Spleen (tissue), 11 donors: Measurements from ENCODE around the gene MLXIP. TPM values are rescaled to one million over a fixed set of nuclear protein-coding genes. Genes with fewer than 3 reads are reported as not detected.
A peak's percentile ranks its signal among the peaks of the same experiment; 100 is the strongest.

ENCODE experiments used
- DNase-seq: peaks from one replicate; pipeline ENCODE4 v3.0.0-alpha.2; 2020
- H3K27ac ChIP-seq, 8 donors: fragments of 200-600 bp; sonication (generic) in 7 of 8; 1 replicate in 4 of 8; 2 replicates in 4 of 8; pipeline versions ENCODE4 v1.5.0 to v1.8.0; 2016 to 2021; ENCODE audit warnings: inconsistent platforms in 4 of 8, mild to moderate bottlenecking in 4 of 8, moderate library complexity in 1 of 8
- H3K27me3 ChIP-seq, 7 donors: fragments of 200-600 bp; sonication (generic) in 6 of 7; replicated peaks in 1 of 7; 1 replicate in 4 of 7; 2 replicates in 3 of 7; pipeline versions ENCODE4 v1.5.0 to v1.8.0; 2016 to 2021; ENCODE audit warnings: inconsistent platforms in 3 of 7, mild to moderate bottlenecking in 1 of 7
- H3K36me3 ChIP-seq, 6 donors: fragments of 200-600 bp; sonication (generic) in 5 of 6; 1 replicate in 4 of 6; 2 replicates in 2 of 6; pipeline versions ENCODE4 v1.5.0 to v1.8.0; 2016 to 2021; ENCODE audit warnings: inconsistent platforms in 2 of 6
- H3K4me1 ChIP-seq, 6 donors: fragments of 200-600 bp; sonication (generic) in 5 of 6; 1 replicate in 3 of 6; 2 replicates in 3 of 6; pipeline versions ENCODE4 v1.5.0 to v1.8.0; 2016 to 2021; ENCODE audit warnings: inconsistent platforms in 3 of 6
- H3K4me3 ChIP-seq, 8 donors: fragments of 200-600 bp; sonication (generic) in 7 of 8; 1 replicate in 4 of 8; 2 replicates in 4 of 8; pipeline versions ENCODE4 v1.5.0 to v1.8.0; 2016 to 2021; ENCODE audit warnings: inconsistent platforms in 4 of 8, mild to moderate bottlenecking in 4 of 8, moderate library complexity in 2 of 8
- H3K9me3 ChIP-seq, 8 donors: fragments of 200-600 bp; sonication (generic) in 7 of 8; 1 replicate in 4 of 8; 2 replicates in 4 of 8; pipeline versions ENCODE4 v1.5.0 to v1.8.0; 2016 to 2021; ENCODE audit warnings: inconsistent platforms in 4 of 8
- POLR2A ChIP-seq, 3 donors: fragments of 450-650 bp; IDR thresholded peaks; one replicate each; pipeline ENCODE4 v1.5.1; 2017; ENCODE audit warnings: antibody characterized with exemption in 3 of 3, mild to moderate bottlenecking in 1 of 3
- POLR2AphosphoS5 ChIP-seq, 3 donors: sonication (generic); formaldehyde crosslinking; IDR thresholded peaks; one replicate each; pipeline ENCODE4 v1.5.1; 2017; ENCODE audit warnings: antibody characterized with exemption in 3 of 3
- WGBS, 5 donors: extraction: QIAGEN DNeasy Blood & Tissue Kit in 3 of 5; methylation state at CpG; one replicate each; pipeline versions ENCODE4 v1.1.5 to v1.1.7; 2013 to 2018; 5-methylcytosine and 5-hydroxymethylcytosine counted together
- intact Hi-C: fragments of 100-400 bp; cut with DNase I; formaldehyde crosslinking; loops from one replicate; pipeline ENCODE4 v1.15.0; 2023; ENCODE audit warnings: low total_unique reads
- polyA plus RNA-seq, 3 donors: library from polyadenylated mRNA; stranded (reverse); fragments of 200-250 nt; gene quantifications; one replicate each; pipeline ENCODE4 v1.2.1, GENCODE V29; 2013
- total RNA-seq, 7 donors: library from RNA; depleted of rRNA in 3 of 7; stranded (reverse); fragments of >200 nt in 3 of 7; fragmentation: NEBNext Ultra II Directional in 4 of 7; extraction: Animal tissue kit (Norgen Biotek cat#: 25700) in 4 of 7; gene quantifications; one replicate each; pipeline versions ENCODE4 v1.1.0 to v1.2.1, GENCODE V29; 2016 to 2021
- TF ChIP-seq, protein P1 (sequence below), 11 experiments: fragments of 200-600 bp in 7 of 11; fragments of 450-650 bp in 4 of 11; sonication (generic) in 4 of 11; IDR thresholded peaks in 8 of 11; conservative IDR thresholded peaks in 3 of 11; 1 replicate in 7 of 11; 2 replicates in 4 of 11; pipeline versions ENCODE4 v1.4.0 to v1.8.0; 2016 to 2021; ENCODE audit warnings: antibody characterized with exemption in 11 of 11, inconsistent platforms in 4 of 11, mild to moderate bottlenecking in 1 of 11
- donor health status: healthy with polysubstance abuse.
- donor health status: DM: no; HTN: no; CAD: no; lungs with moderate emphysema.
- donor health status: DM: no; HTN: no; CAD: no.
- donor health status: Bipolar disorder and iron deficiency.
- donor health status: healthy.
- donor health status: DM: no; HTN: no; CAD: no.
- donor health status: DM: yes; HTN: yes; CAD: no.

Gene MLXIP
- total and polyA plus RNA-seq, 10 donors, result 7.8 to 97.1 (median 66.8) TPM

DNA sequence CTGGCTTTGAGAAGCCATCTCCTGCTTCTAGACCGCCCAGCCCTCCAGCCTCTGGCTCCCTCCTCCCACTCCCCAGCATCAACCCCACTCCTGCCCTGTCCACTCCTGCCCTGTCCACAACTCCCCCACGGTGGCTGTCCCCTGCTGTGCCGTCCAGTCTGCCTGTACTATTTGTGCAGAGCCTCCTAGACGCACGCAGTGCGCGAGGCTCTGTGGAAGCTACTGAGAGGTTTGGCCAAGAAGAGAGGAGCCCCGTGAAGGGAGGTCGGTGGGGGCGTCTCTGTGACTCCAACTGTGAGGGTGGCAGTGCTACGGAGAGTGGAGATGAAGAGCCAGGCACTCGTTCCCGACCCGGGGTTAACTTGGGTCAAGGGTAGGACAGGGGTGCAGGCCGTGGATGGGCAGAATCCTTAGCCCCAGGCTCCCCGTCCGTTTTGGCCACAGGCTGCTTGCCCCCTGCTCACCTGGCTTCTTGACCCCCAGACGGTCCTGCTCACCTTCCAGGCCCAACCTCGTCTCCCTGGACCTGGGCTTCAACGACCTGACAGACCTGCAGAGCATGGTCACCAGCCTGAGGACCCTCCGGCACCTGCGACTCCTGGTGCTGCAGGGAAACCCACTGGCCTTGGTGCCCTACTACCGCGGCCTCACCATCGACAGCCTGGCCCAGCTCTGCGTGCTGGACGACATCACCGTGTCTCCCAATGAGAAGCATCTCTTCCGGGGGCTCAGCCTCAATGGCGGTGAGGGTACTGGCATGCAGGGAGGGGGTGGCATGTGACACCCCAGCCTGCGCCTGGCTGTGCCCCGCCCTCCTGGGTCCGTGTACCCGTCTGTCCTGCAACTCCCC lies 111.3 kb downstream of the MLXIP start:
- intact Hi-C loops, result loop anchor here (5.0 kb wide), 1 partner anchor 58 kb away; no protein-coding TSS in a partner anchor
- Histone ChIP-seq H3K4me1 (peaks cover 0 to 11% (median under 1%) of the 10 kb centered on the region in 6 donors), H3K36me3 (no peaks in the 10 kb centered on the region), H3K9me3 (peaks cover 0 to 5% (median 0%) of the 10 kb centered on the region in 8 donors), H3K4me3 (no peak overlapping the region), H3K27me3 (peaks cover 0 to 10% (median 0%) of the 10 kb centered on the region in 7 donors), H3K27ac (no peak overlapping the region)
- TF ChIP-seq POLR2AphosphoS5 (IDR thresholded peaks at IDR 0.05) (no peak), POLR2A (IDR thresholded peaks at IDR 0.05) (no peak)
- TF ChIP-seq, protein P1, sequence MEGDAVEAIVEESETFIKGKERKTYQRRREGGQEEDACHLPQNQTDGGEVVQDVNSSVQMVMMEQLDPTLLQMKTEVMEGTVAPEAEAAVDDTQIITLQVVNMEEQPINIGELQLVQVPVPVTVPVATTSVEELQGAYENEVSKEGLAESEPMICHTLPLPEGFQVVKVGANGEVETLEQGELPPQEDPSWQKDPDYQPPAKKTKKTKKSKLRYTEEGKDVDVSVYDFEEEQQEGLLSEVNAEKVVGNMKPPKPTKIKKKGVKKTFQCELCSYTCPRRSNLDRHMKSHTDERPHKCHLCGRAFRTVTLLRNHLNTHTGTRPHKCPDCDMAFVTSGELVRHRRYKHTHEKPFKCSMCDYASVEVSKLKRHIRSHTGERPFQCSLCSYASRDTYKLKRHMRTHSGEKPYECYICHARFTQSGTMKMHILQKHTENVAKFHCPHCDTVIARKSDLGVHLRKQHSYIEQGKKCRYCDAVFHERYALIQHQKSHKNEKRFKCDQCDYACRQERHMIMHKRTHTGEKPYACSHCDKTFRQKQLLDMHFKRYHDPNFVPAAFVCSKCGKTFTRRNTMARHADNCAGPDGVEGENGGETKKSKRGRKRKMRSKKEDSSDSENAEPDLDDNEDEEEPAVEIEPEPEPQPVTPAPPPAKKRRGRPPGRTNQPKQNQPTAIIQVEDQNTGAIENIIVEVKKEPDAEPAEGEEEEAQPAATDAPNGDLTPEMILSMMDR (IDR thresholded peaks at IDR 0.05 in 8 of 11, conservative IDR thresholded peaks at IDR 0.05 in 3 of 11), result no peak
- no peak for DNase-seq
- 84 to 90% (median 90%) methylated on average over 32 to 34 of the region's 34 CpGs for WGBS, 5 donors

DNA sequence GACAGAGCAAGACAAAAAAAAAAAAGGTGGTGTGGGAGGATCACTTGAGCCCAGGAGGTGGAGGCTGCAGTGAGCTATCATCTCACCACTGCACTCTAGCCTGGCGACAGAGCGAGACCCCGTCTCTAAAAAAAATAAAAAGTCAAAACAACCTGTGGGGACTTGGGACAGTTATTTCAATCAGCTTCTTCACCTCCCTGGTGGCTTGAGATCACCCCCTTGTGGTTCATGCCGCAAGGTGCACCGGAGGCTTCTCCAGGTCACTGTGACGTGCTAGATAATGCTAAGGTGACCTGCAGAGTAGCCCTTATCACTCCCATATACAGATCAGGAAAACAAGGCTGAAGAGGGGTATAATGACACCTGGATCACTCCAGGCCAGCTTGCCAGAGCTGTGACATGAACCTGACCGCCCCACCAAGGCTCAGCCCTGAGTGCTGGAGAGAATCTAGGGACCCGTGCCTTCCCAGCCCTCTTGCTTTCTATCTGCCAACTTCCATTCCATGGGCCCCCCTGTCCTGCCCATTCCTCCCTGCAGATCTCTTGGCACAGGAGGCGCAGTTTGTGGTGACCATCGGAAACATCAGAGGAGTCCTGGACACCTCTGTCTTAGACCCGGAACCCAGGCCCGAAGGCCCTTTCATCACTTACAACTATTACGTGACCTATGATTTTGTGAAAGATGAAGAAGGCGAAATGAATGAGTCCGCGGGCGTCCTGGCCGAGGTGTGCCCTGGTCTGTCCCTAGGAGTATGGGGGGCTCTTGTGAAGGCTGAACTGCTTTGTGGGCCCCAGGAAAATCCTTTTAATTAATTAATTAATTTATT lies 112.5 kb downstream of the MLXIP start:
- intact Hi-C loops, result no loop called here
- no peak overlapping the region for H3K27ac ChIP-seq
- TF ChIP-seq POLR2AphosphoS5 (IDR thresholded peaks at IDR 0.05), result peak in 1 of 3 donors; percentile 14
- TF ChIP-seq POLR2A (IDR thresholded peaks at IDR 0.05), result no peak
- TF ChIP-seq, protein P1 (IDR thresholded peaks at IDR 0.05 in 8 of 11, conservative IDR thresholded peaks at IDR 0.05 in 3 of 11), result peak; percentile 52 to 87 (median 76)
- WGBS, 5 donors, result 65 to 70% (median 67%) methylated on average over 16 to 18 of the region's 18 CpGs
- DNase-seq, result peak; percentile 82
- no peaks in the 10 kb centered on the region for H3K36me3 ChIP-seq
- peaks cover 0 to 13% (median 6%) of the 10 kb centered on the region in 8 donors for H3K9me3 ChIP-seq
- peaks cover 0 to 6% (median 0%) of the 10 kb centered on the region in 6 donors for H3K4me1 ChIP-seq
- H3K4me3 ChIP-seq, result no peak overlapping the region
- peaks cover 0 to 10% (median 0%) of the 10 kb centered on the region in 7 donors for H3K27me3 ChIP-seq

GRCh38 chr12:122192441-122192840 lies 113.9 kb downstream of the MLXIP start:
- H3K4me1 ChIP-seq, result peaks cover 0 to 6% (median 0%) of the 10 kb centered on the region in 6 donors
- peaks cover 0 to 13% (median 6%) of the 10 kb centered on the region in 8 donors for H3K9me3 ChIP-seq
- whole genome bisulfite sequencing, 5 donors, result 76 to 84% (median 81%) methylated on average over 11 of the region's 11 CpGs
- TF ChIP-seq, protein P1 (IDR thresholded peaks at IDR 0.05 in 8 of 11, conservative IDR thresholded peaks at IDR 0.05 in 3 of 11), result no peak
- TF ChIP-seq POLR2AphosphoS5 (IDR thresholded peaks at IDR 0.05), result no peak
- TF ChIP-seq POLR2A (IDR thresholded peaks at IDR 0.05), result no peak
- H3K27me3 ChIP-seq, result peaks cover 0 to 17% (median 0%) of the 10 kb centered on the region in 7 donors
- DNase-seq, result no peak
- intact Hi-C loops, result no loop called here
- H3K36me3 ChIP-seq, result no peaks in the 10 kb centered on the region
- no peak overlapping the region for H3K27ac ChIP-seq
- H3K4me3 ChIP-seq, result no peak overlapping the region
